Sciatic nerve (tissue), 2 donors: ENCODE data around the gene TBX1. TPM values are rescaled to one million over a fixed set of nuclear protein-coding genes. Genes with fewer than 3 reads are reported as not detected.

Experiments
- ATAC-seq: fragments of 200-7000 bp; cut with Tn5 transposase; one replicate; pipeline ENCODE4 v1.9.1; 2020; ENCODE audit warnings: mild to moderate bottlenecking, moderate library complexity
- DNase-seq: peaks from one replicate; pipeline ENCODE4 v3.0.0-alpha.2; 2020; ENCODE audit warnings: low spot score
- intact Hi-C: fragments of 100-400 bp; cut with DNase I; formaldehyde crosslinking; loops from one replicate; pipeline ENCODE4 v1.14.2; 2022
- total RNA-seq: library from RNA; stranded (reverse); fragmentation: NEBNext Ultra II Directional; extraction: Animal tissue kit (Norgen Biotek cat#: 25700); gene quantifications from one replicate; pipeline ENCODE4 v1.2.1, GENCODE V29; 2021
- donor health status: DM: no; HTN: no; CAD: no.
- donor health status: DM: no; HTN: no; CAD: no.

Gene TBX1
- total RNA-seq, 1 donor from 2014 or later: 4.2 TPM

- intact Hi-C loops: no loop called here
- DNase-seq: no peak
- no peak for ATAC-seq
Observed at GRCh38 chr22:19734837-19735382, 25.7 kb upstream of the TBX1 start.

GRCh38 chr22:19735665-19736510 is 24.7 kb upstream of the TBX1 start:
- no peak for ATAC-seq
- intact Hi-C loops: no loop called here
- no peak for DNase-seq

GRCh38 chr22:19737846-19738663 is 22.5 kb upstream of the TBX1 start:
- intact Hi-C loops: no loop called here
- no peak for ATAC-seq
- DNase-seq: no peak

- intact Hi-C loops: no loop called here
- ATAC-seq (no peak), DNase-seq (no peak)
Observed at GRCh38 chr22:19738664-19739447, 21.7 kb upstream of the TBX1 start.

- ATAC-seq: no peak
- no peak for DNase-seq
- intact Hi-C loops: no loop called here
Observed at GRCh38 chr22:19739448-19739895, 21.1 kb upstream of the TBX1 start.

- ATAC-seq: no peak
- intact Hi-C loops: no loop called here
Observed at GRCh38 chr22:19739911-19740449, 20.6 kb upstream of the TBX1 start.

GRCh38 chr22:19740586-19740985 is 20.0 kb upstream of the TBX1 start:
- DNase-seq: no peak
- intact Hi-C loops: no loop called here
- no peak for ATAC-seq

More at GRCh38 chr22:19739911-19740449, 20.6 kb upstream of the TBX1 start:
- DNase-seq: no peak

- DNase-seq: no peak
- ATAC-seq: no peak
- intact Hi-C loops: no loop called here
Observed at GRCh38 chr22:19741053-19741452, 19.5 kb upstream of the TBX1 start.

GRCh38 chr22:19742160-19743066 is 18.2 kb upstream of the TBX1 start:
- intact Hi-C loops: no loop called here
- ATAC-seq: no peak
- DNase-seq: no peak

- ATAC-seq: no peak
- no peak for DNase-seq
- intact Hi-C loops: no loop called here
Observed at GRCh38 chr22:19743081-19743480, 17.5 kb upstream of the TBX1 start.

GRCh38 chr22:19743651-19744050 is 16.9 kb upstream of the TBX1 start:
- ATAC-seq (no peak), DNase-seq (no peak)
- intact Hi-C loops: no loop called here

GRCh38 chr22:19744350-19745006 is 16.1 kb upstream of the TBX1 start:
- intact Hi-C loops: no loop called here
- DNase-seq (no peak), ATAC-seq (no peak)

- intact Hi-C loops: no loop called here
- DNase-seq: no peak
- ATAC-seq: no peak
Observed at GRCh38 chr22:19745155-19746101, 15.2 kb upstream of the TBX1 start.

GRCh38 chr22:19746726-19747125 is 13.9 kb upstream of the TBX1 start:
- DNase-seq (no peak), ATAC-seq (no peak)
- intact Hi-C loops: no loop called here

- intact Hi-C loops: no loop called here
- DNase-seq: no peak
- no peak for ATAC-seq
Observed at GRCh38 chr22:19747551-19747950, 13.0 kb upstream of the TBX1 start.

GRCh38 chr22:19748139-19748538 is 12.4 kb upstream of the TBX1 start:
- intact Hi-C loops: no loop called here
- ATAC-seq: no peak
- no peak for DNase-seq
